Osteocyte (in vitro differentiated cells): Measurements from ENCODE around the gene DOCK3. TPM values are rescaled to one million over a fixed set of nuclear protein-coding genes. Genes with fewer than 3 reads are reported as not detected.

Experiments
- DNase-seq: peaks from one replicate; pipeline ENCODE4 v3.0.0; 2021; ENCODE audit warnings: mixed read lengths; ENCODE audit not compliant: unreplicated experiment; ENCODE audit errors: extremely low spot score
- H3K27ac Mint-ChIP-seq: one replicate; pipeline ENCODE4 v1.8.0; 2021; ENCODE audit warnings: mild to moderate bottlenecking, mixed read lengths; ENCODE audit not compliant: unreplicated experiment
- H3K27me3 Mint-ChIP-seq: one replicate; pipeline ENCODE4 v1.8.0; 2021; ENCODE audit warnings: mixed read lengths; ENCODE audit not compliant: unreplicated experiment
- H3K36me3 Mint-ChIP-seq: one replicate; pipeline ENCODE4 v1.8.0; 2021; ENCODE audit warnings: mixed read lengths; ENCODE audit not compliant: unreplicated experiment
- H3K4me1 Mint-ChIP-seq: one replicate; pipeline ENCODE4 v1.8.0; 2021; ENCODE audit warnings: mixed read lengths; ENCODE audit not compliant: unreplicated experiment
- H3K4me3 Mint-ChIP-seq: one replicate; pipeline ENCODE4 v1.8.0; 2021; ENCODE audit warnings: mild to moderate bottlenecking, moderate library complexity, mixed read lengths; ENCODE audit not compliant: unreplicated experiment
- H3K9me3 Mint-ChIP-seq: one replicate; pipeline ENCODE4 v1.8.0; 2021; ENCODE audit warnings: mixed read lengths; ENCODE audit not compliant: unreplicated experiment
- total RNA-seq: library from RNA; stranded (reverse); gene quantifications from 2 replicates; pipeline ENCODE4 v1.2.1, GENCODE V29; 2021
- TF ChIP-seq, protein P1 (sequence below): fragments of 200-600 bp; sonication (generic); IDR thresholded peaks from 2 replicates; pipeline ENCODE4 v1.5.0; 2021; ENCODE audit warnings: antibody characterized with exemption, mild to moderate bottlenecking, moderate library complexity

DOCK3 gene
- total RNA-seq, 1 donor from 2014 or later: 0.24 TPM

DNA sequence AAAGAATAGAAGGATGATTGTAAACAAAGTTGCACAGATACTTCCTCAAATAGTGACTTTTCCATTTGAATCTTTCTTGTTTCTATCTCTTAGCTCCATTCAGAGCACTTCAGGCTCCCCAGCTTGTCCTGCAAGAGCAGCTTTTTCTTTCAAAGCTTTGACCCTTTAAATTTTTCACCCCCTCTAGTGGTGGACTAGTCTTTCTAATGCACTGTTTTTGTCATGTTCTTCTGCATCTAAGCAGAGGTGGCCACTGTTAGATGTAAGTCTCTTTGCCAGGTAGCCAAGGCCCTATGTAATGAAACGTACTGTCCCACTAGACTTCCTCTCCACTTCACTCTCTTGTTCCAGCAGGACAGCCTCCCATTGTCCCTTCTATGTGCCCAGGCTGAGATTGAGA, 636.3 kb downstream of the DOCK3 start:
- Mint-ChIP-seq H3K9me3 (peaks cover 9% of the 10 kb centered on the region), H3K36me3 (no peaks in the 10 kb centered on the region), H3K4me1 (no peaks in the 10 kb centered on the region), H3K27ac (no peak overlapping the region), H3K27me3 (peaks cover 23% of the 10 kb centered on the region), H3K4me3 (no peak overlapping the region)
- TF ChIP-seq, protein P1, sequence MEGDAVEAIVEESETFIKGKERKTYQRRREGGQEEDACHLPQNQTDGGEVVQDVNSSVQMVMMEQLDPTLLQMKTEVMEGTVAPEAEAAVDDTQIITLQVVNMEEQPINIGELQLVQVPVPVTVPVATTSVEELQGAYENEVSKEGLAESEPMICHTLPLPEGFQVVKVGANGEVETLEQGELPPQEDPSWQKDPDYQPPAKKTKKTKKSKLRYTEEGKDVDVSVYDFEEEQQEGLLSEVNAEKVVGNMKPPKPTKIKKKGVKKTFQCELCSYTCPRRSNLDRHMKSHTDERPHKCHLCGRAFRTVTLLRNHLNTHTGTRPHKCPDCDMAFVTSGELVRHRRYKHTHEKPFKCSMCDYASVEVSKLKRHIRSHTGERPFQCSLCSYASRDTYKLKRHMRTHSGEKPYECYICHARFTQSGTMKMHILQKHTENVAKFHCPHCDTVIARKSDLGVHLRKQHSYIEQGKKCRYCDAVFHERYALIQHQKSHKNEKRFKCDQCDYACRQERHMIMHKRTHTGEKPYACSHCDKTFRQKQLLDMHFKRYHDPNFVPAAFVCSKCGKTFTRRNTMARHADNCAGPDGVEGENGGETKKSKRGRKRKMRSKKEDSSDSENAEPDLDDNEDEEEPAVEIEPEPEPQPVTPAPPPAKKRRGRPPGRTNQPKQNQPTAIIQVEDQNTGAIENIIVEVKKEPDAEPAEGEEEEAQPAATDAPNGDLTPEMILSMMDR: peak; percentile 54
- DNase-seq: no peak

DNA sequence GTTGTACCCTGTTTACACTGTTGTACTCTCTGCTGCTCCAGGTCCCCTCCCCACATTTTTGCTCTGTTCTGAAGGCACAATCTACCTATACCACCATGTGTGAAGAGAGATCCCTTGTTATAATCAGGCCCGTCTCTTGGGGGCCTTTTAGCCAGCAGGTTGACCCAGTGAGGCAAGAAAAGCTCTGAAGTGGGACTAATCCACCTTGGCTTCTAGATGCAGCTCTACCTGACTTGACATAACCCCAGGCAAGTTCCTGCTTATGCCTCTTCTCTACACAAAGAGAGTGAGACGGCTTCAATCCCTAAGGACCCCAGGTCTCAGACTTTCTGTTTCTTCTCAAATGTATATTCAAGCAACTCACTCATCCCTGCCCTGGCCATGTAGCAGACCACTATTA, 653.5 kb downstream of the DOCK3 start:
- Mint-ChIP-seq H3K36me3 (no peaks in the 10 kb centered on the region), H3K27ac (no peak overlapping the region), H3K27me3 (peaks cover 13% of the 10 kb centered on the region), H3K4me1 (no peaks in the 10 kb centered on the region), H3K9me3 (peaks cover 3% of the 10 kb centered on the region), H3K4me3 (no peak overlapping the region)
- TF ChIP-seq, protein P1: no peak
- no peak for DNase-seq

DNA sequence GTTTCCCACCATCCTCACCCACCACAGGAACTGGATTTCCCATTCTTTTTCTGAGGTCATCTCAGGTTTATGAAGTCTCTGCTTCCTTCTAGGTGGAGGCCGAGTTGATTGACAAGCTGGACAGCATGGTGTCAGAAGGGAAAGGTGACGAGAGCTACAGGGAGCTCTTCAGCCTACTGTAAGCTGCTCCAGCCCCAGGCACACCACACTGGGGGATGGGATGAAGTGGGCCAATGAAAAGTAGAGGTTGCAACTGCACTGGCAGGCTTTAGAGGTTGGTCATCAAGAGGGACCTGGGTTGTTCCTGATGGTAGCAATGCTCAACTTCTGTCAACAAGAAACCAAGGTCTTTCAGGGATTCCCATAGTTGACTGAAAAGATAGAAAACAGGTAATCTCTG, 655.3 kb downstream of the DOCK3 start:
- Mint-ChIP-seq H3K4me3 (no peak overlapping the region), H3K4me1 (no peaks in the 10 kb centered on the region), H3K36me3 (no peaks in the 10 kb centered on the region), H3K27me3 (no peaks in the 10 kb centered on the region), H3K27ac (no peak overlapping the region), H3K9me3 (no peaks in the 10 kb centered on the region)
- TF ChIP-seq, protein P1: no peak
- no peak for DNase-seq

DNA sequence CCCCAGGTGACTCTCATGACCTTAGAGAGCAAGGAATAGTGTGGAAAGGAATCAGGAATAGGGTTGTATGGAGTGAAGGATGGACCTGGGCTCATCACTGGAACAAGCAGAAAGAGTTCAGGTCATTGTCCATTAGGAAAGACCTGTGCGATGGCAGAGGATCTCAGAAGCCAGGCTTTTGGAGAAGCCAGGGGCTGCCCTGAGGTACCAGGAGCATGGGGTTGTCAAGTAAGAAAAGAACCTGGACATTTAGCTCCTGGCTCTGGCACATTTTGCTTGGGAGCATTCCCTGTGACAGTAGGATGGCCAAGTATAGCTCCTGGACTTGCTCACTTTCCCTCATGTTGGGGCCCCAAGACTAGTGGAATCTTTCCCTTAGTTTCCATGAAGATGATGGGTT, 657.4 kb downstream of the DOCK3 start:
- Mint-ChIP-seq H3K27me3 (no peaks in the 10 kb centered on the region), H3K9me3 (no peaks in the 10 kb centered on the region), H3K36me3 (no peaks in the 10 kb centered on the region), H3K27ac (no peak overlapping the region), H3K4me1 (no peaks in the 10 kb centered on the region), H3K4me3 (no peak overlapping the region)
- TF ChIP-seq, protein P1: no peak
- DNase-seq: no peak

DNA sequence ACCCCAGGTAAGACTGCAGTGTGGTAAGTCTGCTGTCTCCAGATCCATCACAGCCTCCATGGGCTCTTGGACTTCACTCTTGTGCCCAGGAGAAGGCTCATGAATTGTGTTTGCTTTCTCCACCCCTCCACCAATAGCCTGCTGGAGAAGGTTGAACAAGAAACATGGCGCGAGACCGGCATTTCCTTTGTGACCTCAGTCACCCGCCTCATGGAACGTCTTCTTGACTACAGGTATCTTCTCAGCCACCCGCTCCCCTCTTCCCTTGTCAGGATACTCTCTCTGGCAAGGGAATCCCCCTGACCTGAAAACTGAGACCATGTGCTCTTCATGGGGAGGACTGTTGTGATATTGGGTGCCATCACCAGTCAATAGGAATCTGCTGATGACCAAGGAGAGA, 658.3 kb downstream of the DOCK3 start:
- H3K4me3 Mint-ChIP-seq: no peak overlapping the region
- no peak overlapping the region for H3K27ac Mint-ChIP-seq
- no peaks in the 10 kb centered on the region for H3K9me3 Mint-ChIP-seq

More for the DNA sequence above, 658.3 kb downstream of the DOCK3 start:
- Mint-ChIP-seq H3K27me3 (no peaks in the 10 kb centered on the region), H3K4me1 (no peaks in the 10 kb centered on the region), H3K36me3 (no peaks in the 10 kb centered on the region)
- DNase-seq: no peak
- TF ChIP-seq, protein P1: no peak
